Measurements from ENCODE around the gene HACD3. TPM values are rescaled to one million over a fixed set of nuclear protein-coding genes. Genes with fewer than 3 reads are reported as not detected.

HACD3 gene
- total RNA-seq, 2 donors from 2014 or later, result 41.6 to 91.4 TPM

- TF ChIP-seq POLR2A (IDR thresholded peaks at IDR 0.05), result no peak
- TF ChIP-seq, protein P1, sequence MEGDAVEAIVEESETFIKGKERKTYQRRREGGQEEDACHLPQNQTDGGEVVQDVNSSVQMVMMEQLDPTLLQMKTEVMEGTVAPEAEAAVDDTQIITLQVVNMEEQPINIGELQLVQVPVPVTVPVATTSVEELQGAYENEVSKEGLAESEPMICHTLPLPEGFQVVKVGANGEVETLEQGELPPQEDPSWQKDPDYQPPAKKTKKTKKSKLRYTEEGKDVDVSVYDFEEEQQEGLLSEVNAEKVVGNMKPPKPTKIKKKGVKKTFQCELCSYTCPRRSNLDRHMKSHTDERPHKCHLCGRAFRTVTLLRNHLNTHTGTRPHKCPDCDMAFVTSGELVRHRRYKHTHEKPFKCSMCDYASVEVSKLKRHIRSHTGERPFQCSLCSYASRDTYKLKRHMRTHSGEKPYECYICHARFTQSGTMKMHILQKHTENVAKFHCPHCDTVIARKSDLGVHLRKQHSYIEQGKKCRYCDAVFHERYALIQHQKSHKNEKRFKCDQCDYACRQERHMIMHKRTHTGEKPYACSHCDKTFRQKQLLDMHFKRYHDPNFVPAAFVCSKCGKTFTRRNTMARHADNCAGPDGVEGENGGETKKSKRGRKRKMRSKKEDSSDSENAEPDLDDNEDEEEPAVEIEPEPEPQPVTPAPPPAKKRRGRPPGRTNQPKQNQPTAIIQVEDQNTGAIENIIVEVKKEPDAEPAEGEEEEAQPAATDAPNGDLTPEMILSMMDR (IDR thresholded peaks at IDR 0.05), result peak in 1 of 4 experiments; percentile 6
- intact Hi-C loops (cut with DNase I), result no loop called here
- Histone ChIP-seq H3K27ac (no peak overlapping the region), H3K4me1 (replicated peaks) (no peaks in the 10 kb centered on the region), H3K9me3 (no peaks in the 10 kb centered on the region), H3K36me3 (peaks cover 0 to 15% of the 10 kb centered on the region in 2 donors), H3K4me3 (no peak overlapping the region), H3K27me3 (replicated peaks; ENCODE audit: insufficient read depth) (no peaks in the 10 kb centered on the region)
- WGBS, result 67% methylated on average over 3 of the region's 3 CpGs
- no peak for DNase-seq (ENCODE audit: low spot score)
These were observed 65.7 kb downstream of the HACD3 start for GRCh38 chr15:65595960-65596359.

- Histone ChIP-seq H3K36me3 (peaks cover 0 to 8% of the 10 kb centered on the region in 2 donors), H3K9me3 (no peaks in the 10 kb centered on the region), H3K27ac (no peak overlapping the region), H3K4me1 (replicated peaks) (no peaks in the 10 kb centered on the region), H3K27me3 (replicated peaks; ENCODE audit: insufficient read depth) (no peaks in the 10 kb centered on the region), H3K4me3 (no peak overlapping the region)
- WGBS, result 95% methylated on average over 2 of the region's 2 CpGs
- TF ChIP-seq POLR2AphosphoS5 (IDR thresholded peaks at IDR 0.05) (no peak), POLR2A (IDR thresholded peaks at IDR 0.05) (no peak)
- TF ChIP-seq, protein P1 (IDR thresholded peaks at IDR 0.05), result no peak
- intact Hi-C loops (cut with DNase I), result no loop called here
- DNase-seq (ENCODE audit: low spot score), result no peak
These were observed 68.2 kb downstream of the HACD3 start for GRCh38 chr15:65598468-65598867.

- peaks cover 0 to 5% of the 10 kb centered on the region in 2 donors for H3K36me3 ChIP-seq
- intact Hi-C loops (cut with DNase I), result no loop called here
These were observed 69.4 kb downstream of the HACD3 start for GRCh38 chr15:65599677-65600076.

DNA sequence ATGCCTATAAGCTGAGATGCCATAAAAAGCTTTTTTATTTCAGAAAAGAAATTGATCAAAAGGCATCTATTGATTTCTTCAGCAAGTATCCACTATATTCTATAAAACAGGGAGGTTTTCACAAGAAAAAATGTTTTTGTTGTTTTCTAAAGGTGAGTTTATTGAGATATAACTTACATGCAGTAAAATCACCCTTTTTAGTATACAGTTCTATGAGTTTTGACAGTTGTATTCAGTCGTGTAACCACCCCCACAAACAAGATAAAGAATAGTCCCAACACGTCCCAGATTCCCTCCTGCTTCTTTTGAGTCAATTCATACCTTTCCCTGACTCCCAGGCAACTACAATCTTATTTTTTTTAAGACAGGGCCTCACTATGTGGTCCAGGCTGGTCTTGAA is 72.9 kb downstream of the HACD3 start:
- TF ChIP-seq, protein P1 (IDR thresholded peaks at IDR 0.05), result no peak
- TF ChIP-seq POLR2A (IDR thresholded peaks at IDR 0.05) (no peak), POLR2AphosphoS5 (IDR thresholded peaks at IDR 0.05) (no peak)
- Histone ChIP-seq H3K4me1 (replicated peaks) (no peaks in the 10 kb centered on the region), H3K9me3 (no peaks in the 10 kb centered on the region), H3K4me3 (no peak overlapping the region), H3K36me3 (no peaks in the 10 kb centered on the region), H3K27me3 (replicated peaks; ENCODE audit: insufficient read depth) (no peaks in the 10 kb centered on the region), H3K27ac (no peak overlapping the region)
- DNase-seq (ENCODE audit: low spot score), result no peak
- 74% methylated on average over 2 of the region's 2 CpGs for WGBS
- intact Hi-C loops (cut with DNase I), result no loop called here

More at GRCh38 chr15:65599677-65600076, 69.4 kb downstream of the HACD3 start:
- TF ChIP-seq POLR2A (IDR thresholded peaks at IDR 0.05) (no peak), POLR2AphosphoS5 (IDR thresholded peaks at IDR 0.05) (no peak)
- TF ChIP-seq, protein P1 (IDR thresholded peaks at IDR 0.05), result no peak
- no peaks in the 10 kb centered on the region for H3K9me3 ChIP-seq
- H3K4me3 ChIP-seq, result no peak overlapping the region
- no peak overlapping the region for H3K27ac ChIP-seq
- no peaks in the 10 kb centered on the region for H3K27me3 ChIP-seq (replicated peaks; ENCODE audit: insufficient read depth)
- 91% methylated on average over 5 of the region's 5 CpGs for WGBS
- H3K4me1 ChIP-seq (replicated peaks), result no peaks in the 10 kb centered on the region
- no peak for DNase-seq (ENCODE audit: low spot score)

DNA sequence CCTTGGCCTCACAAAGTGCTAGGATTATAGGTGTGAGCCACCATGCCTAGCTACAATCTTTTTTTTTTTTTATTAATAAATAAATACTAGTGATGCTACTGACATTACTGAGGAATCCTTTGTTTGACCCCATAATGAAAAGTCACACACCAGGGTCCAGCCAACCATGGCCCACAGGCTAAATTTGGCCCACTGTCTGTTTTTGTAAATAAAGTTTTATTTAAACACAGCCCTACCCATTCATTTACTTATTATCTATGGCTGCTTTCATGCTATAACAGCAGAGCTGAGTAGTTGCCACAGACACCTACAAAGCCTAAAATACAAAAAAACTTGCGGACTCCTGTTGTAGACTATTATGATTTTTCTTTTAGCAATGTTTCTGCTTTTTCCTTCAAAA is 73.3 kb downstream of the HACD3 start:
- 97% methylated on average over 1 of the region's 1 CpG for WGBS
- DNase-seq (ENCODE audit: low spot score), result no peak
- Histone ChIP-seq H3K9me3 (no peaks in the 10 kb centered on the region), H3K4me1 (replicated peaks) (no peaks in the 10 kb centered on the region), H3K4me3 (no peak overlapping the region), H3K27me3 (replicated peaks; ENCODE audit: insufficient read depth) (no peaks in the 10 kb centered on the region), H3K27ac (no peak overlapping the region), H3K36me3 (no peaks in the 10 kb centered on the region)
- intact Hi-C loops (cut with DNase I), result no loop called here
- TF ChIP-seq POLR2AphosphoS5 (IDR thresholded peaks at IDR 0.05), result no peak
- TF ChIP-seq, protein P1 (IDR thresholded peaks at IDR 0.05), result no peak
- no peak for TF ChIP-seq POLR2A (IDR thresholded peaks at IDR 0.05)

All from prostate gland (tissue), 2 donors.